CD8-positive, alpha-beta memory T cell (primary cell): Measurements from ENCODE around the gene CEP72. TPM values are rescaled to one million over a fixed set of nuclear protein-coding genes. Genes with fewer than 3 reads are reported as not detected.
"Not testable (repeated sequence)": the region's sequence is repeated elsewhere in the genome, so short reads cannot be mapped to it uniquely, and the experiment has no call there.

Experiments
- CTCF ChIA-PET: fragments of 350-600 bp; sonication (Branson Sonifier 250); formaldehyde crosslinking; loops from one replicate; lab custom pipeline; 2021; ENCODE audit warnings: antibody characterized with exemption; lab: Charles Lee
- POLR2A ChIA-PET: fragments of 350-600 bp; sonication (Branson Sonifier 250); formaldehyde crosslinking; loops from one replicate; lab custom pipeline; 2021; ENCODE audit warnings: antibody characterized with exemption; lab: Charles Lee
- DNase-seq, 5 donors: peaks; one replicate each; pipeline versions ENCODE4 v3.0.0 to v3.0.0-alpha.2; 2020 to 2022; ENCODE audit warnings: mixed read lengths in 1 of 5
- H3K27ac ChIP-seq: one replicate; pipeline ENCODE4 v1.7.0; 2013; ENCODE audit warnings: low read depth, mild to moderate bottlenecking, low read length, moderate library complexity
- H3K27me3 ChIP-seq: 2 replicates; pipeline ENCODE4 v1.7.0; 2013; ENCODE audit warnings: low read length, mild to moderate bottlenecking; ENCODE audit not compliant: insufficient read depth, poor library complexity, severe bottlenecking
- H3K36me3 ChIP-seq: 2 replicates; pipeline ENCODE4 v1.7.0; 2013; ENCODE audit warnings: mild to moderate bottlenecking, low read length, moderate library complexity; ENCODE audit not compliant: insufficient read depth
- H3K4me1 ChIP-seq: 2 replicates; pipeline ENCODE4 v1.7.0; 2013; ENCODE audit warnings: mild to moderate bottlenecking, low read length, moderate library complexity; ENCODE audit not compliant: insufficient read depth
- H3K4me3 ChIP-seq: 2 replicates; pipeline ENCODE4 v1.7.0; 2013; ENCODE audit warnings: mild to moderate bottlenecking, low read length
- H3K9me3 ChIP-seq: 2 replicates; pipeline ENCODE4 v1.7.0; 2013; ENCODE audit warnings: mild to moderate bottlenecking, low read length
- H3K27ac Mint-ChIP-seq, 8 donors: one replicate each; pipeline ENCODE4 v1.8.0; 2020 to 2021; ENCODE audit warnings: mixed read lengths in 8 of 8, mild to moderate bottlenecking in 6 of 8, inconsistent platforms in 3 of 8, moderate library complexity in 3 of 8
- H3K27me3 Mint-ChIP-seq, 2 donors: one replicate each; pipeline ENCODE4 v1.8.0; 2020 to 2021; ENCODE audit warnings: mixed read lengths in 2 of 2, mild to moderate bottlenecking in 1 of 2, moderate library complexity in 1 of 2
- H3K36me3 Mint-ChIP-seq, 3 donors: one replicate each; pipeline ENCODE4 v1.8.0; 2020 to 2021; ENCODE audit warnings: mixed read lengths in 3 of 3, inconsistent platforms in 1 of 3, mild to moderate bottlenecking in 1 of 3
- H3K4me1 Mint-ChIP-seq, 3 donors: one replicate each; pipeline ENCODE4 v1.8.0; 2020 to 2021; ENCODE audit warnings: mixed read lengths in 3 of 3, inconsistent platforms in 1 of 3, mild to moderate bottlenecking in 1 of 3
- H3K4me3 Mint-ChIP-seq, 7 donors: one replicate each; pipeline ENCODE4 v1.8.0; 2020 to 2021; ENCODE audit warnings: mixed read lengths in 7 of 7, mild to moderate bottlenecking in 6 of 7, moderate library complexity in 4 of 7, inconsistent platforms in 2 of 7
- H3K9me3 Mint-ChIP-seq, 5 donors: one replicate each; pipeline ENCODE4 v1.8.0; 2020 to 2022; ENCODE audit warnings: mixed read lengths in 5 of 5, mild to moderate bottlenecking in 3 of 5, moderate library complexity in 2 of 5, inconsistent platforms in 1 of 5
- polyA plus RNA-seq: library from polyadenylated mRNA; unstranded; fragments of 300-500 nt; fragmentation: Illumina TruSeq; gene quantifications from one replicate; pipeline ENCODE4 v1.2.3, GENCODE V29; 2021
- total RNA-seq, 2 experiments: library from RNA; stranded (reverse); gene quantifications; one replicate each; pipeline ENCODE4 v1.2.3, GENCODE V29; 2021

CEP72 gene
- total and polyA plus RNA-seq, 3 experiments from 2014 or later = 4.2 to 21.0 (median 20.0) TPM

DNA sequence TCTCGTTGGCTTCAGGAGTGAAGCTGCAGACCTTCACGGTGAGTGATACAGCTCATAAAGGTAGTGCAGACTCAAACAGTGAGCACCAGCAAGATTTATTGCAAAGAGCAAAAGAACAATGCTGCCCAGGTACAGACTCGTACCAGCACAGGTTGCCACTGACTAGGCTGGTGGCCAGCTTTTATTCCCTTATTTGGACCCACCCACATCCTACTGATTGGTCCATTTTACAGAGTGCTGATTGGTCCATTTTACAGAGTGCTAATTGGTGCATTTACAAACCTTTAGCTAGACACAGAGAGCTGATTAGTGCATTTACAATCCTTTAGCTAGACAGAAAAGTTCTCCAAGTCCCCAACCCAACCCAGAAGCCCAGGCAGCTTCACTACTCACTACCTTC is 29.7 kb upstream of the CEP72 start:
- Mint-ChIP-seq H3K9me3 (peaks cover 1 to 11% (median 2%) of the 10 kb centered on the region in 5 donors), H3K27me3 (peaks cover 23 to 49% of the 10 kb centered on the region in 2 donors)
- H3K9me3 ChIP-seq, H3K4me3 Mint-ChIP-seq, H3K27ac ChIP-seq, DNase-seq, H3K27me3 ChIP-seq, H3K4me1 Mint-ChIP-seq, POLR2A ChIA-PET, CTCF ChIA-PET, H3K4me1 ChIP-seq, H3K4me3 ChIP-seq, H3K27ac Mint-ChIP-seq, H3K36me3 ChIP-seq, H3K36me3 Mint-ChIP-seq: not testable (repeated sequence)

DNA sequence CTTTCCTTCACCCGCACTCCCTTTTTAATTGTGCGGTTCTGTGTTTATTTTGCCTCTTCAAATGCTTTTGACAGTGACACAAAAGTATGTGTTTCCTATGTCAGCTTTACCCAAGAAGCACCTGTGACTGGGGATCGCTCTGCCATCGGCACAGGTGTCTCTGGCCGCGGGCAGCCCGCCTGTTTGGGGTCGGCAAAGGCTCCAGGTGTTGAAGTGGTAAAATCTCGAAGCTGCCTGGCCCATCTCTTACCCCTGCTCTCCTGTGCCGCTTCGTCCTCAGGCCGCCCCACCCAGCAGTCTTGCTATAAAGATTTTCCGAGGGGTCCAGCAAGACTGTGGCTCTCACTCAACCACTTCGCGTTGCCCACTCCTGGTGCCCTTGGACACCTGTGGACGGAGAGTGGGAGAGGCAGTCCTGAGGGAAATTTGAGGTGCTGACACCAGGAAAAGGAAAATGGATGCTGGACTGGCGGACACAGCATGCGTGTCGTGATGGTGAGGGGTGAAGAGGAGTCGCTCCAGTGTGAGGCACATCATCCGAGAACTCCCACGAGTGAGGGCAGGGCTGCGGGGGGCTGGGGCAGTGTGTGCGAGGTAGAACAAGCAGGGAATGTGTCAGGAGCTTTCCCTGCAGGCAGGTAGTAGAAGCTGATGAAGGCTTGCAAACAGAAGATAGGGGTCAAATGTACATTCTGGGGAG is 29.1 kb upstream of the CEP72 start:
- Histone ChIP-seq H3K36me3 (no peaks in the 10 kb centered on the region), H3K9me3 (no peaks in the 10 kb centered on the region), H3K4me1 (no peaks in the 10 kb centered on the region), H3K27me3 (no peaks in the 10 kb centered on the region), H3K27ac (no peak overlapping the region), H3K4me3 (no peak overlapping the region)
- Mint-ChIP-seq H3K27ac (no peak overlapping the region), H3K36me3 (peaks cover 0 to 1% (median 0%) of the 10 kb centered on the region in 3 donors), H3K4me3 (no peak overlapping the region), H3K4me1 (no peaks in the 10 kb centered on the region), H3K9me3 (peaks cover 0 to 5% (median under 1%) of the 10 kb centered on the region in 5 donors), H3K27me3 (peaks cover 23 to 48% of the 10 kb centered on the region in 2 donors)
- DNase-seq = no peak
- ChIA-PET POLR2A (no interaction called here), CTCF (no interaction called here)

DNA sequence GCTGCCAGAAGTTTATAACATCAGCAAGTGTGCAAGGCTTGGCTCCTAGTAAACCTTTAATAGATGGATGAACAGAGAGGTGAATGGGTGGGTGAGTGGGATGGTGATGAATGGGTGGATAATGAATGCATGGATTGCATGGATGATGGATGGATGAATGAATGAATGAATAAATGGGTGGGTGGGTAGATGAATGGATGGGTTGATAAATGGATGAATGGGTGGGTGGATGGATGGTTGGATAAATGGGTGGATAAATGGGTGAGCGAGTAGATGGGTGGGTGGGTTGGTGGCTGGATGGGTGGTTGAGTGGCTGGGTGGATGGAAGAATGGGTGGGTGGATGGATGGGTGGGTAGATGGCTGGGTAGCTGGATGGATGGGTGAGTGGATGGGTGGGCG is 28.5 kb upstream of the CEP72 start:
- peaks cover 0 to 2% (median 0%) of the 10 kb centered on the region in 5 donors for H3K9me3 Mint-ChIP-seq
- POLR2A ChIA-PET = no interaction called here
- no peak overlapping the region for H3K4me3 Mint-ChIP-seq
- Histone ChIP-seq H3K9me3 (no peaks in the 10 kb centered on the region), H3K4me3 (no peak overlapping the region), H3K36me3 (no peaks in the 10 kb centered on the region), H3K4me1 (no peaks in the 10 kb centered on the region), H3K27me3 (no peaks in the 10 kb centered on the region), H3K27ac (no peak overlapping the region)
- H3K36me3 Mint-ChIP-seq = no peaks in the 10 kb centered on the region
- CTCF ChIA-PET = no interaction called here
- no peak for DNase-seq
- no peak overlapping the region for H3K27ac Mint-ChIP-seq
- no peaks in the 10 kb centered on the region for H3K4me1 Mint-ChIP-seq
- peaks cover 20 to 45% of the 10 kb centered on the region in 2 donors for H3K27me3 Mint-ChIP-seq

DNA sequence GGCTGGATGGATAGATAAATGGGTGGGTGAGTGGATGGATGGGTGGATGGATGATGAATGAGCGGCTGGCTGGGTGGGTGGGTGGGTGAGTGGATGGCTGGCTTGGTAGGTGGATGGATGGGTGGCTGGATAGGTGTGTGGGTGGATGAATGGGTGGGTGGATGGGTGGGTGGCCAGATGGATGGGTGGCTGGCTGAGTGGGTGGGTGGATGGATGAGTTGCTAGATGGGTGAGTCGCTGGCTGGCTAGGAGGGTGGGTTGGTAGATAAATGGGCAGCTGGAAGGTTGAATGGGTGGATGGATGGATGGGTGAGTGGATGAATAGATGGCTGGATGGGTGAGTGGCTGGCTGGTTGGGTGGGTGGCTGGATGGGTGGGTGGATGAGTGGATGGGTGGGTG is 27.9 kb upstream of the CEP72 start:
- Mint-ChIP-seq H3K9me3 (peaks cover 0 to 2% (median 0%) of the 10 kb centered on the region in 5 donors), H3K4me1 (no peaks in the 10 kb centered on the region), H3K27ac (no peak overlapping the region), H3K4me3 (no peak overlapping the region), H3K36me3 (no peaks in the 10 kb centered on the region), H3K27me3 (peaks cover 19 to 39% of the 10 kb centered on the region in 2 donors)
- DNase-seq = no peak
- POLR2A ChIA-PET = no interaction called here
- no peak overlapping the region for H3K27ac ChIP-seq
- no peaks in the 10 kb centered on the region for H3K9me3 ChIP-seq
- H3K36me3 ChIP-seq = no peaks in the 10 kb centered on the region
- H3K27me3 ChIP-seq = no peaks in the 10 kb centered on the region
- no peaks in the 10 kb centered on the region for H3K4me1 ChIP-seq
- CTCF ChIA-PET = no interaction called here
- no peak overlapping the region for H3K4me3 ChIP-seq

DNA sequence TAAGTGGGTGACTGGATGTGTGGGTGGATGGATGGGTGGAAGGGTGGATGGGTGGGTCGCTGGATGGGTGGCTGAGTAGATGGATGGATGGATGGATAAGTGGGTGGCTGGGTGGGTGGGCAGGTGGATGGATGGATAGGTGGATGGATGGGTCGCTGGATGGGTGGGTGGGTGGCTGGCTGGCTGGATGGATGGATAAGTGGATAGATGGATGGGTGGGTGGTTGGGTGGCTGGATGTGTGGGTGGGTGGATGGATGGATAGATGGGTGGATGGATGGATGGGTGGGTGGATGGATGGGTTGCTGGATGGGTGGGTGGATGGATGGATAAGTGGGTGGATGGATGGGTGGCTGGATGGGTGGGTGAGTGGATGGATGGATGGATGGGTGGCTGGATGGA is 27.3 kb upstream of the CEP72 start:
- no peak overlapping the region for H3K27ac ChIP-seq
- peaks cover 0 to 2% (median 0%) of the 10 kb centered on the region in 5 donors for H3K9me3 Mint-ChIP-seq
- H3K9me3 ChIP-seq = no peaks in the 10 kb centered on the region
- H3K4me1 Mint-ChIP-seq = no peaks in the 10 kb centered on the region
- H3K27me3 ChIP-seq = no peaks in the 10 kb centered on the region
- no peaks in the 10 kb centered on the region for H3K4me1 ChIP-seq
- H3K27ac Mint-ChIP-seq = no peak overlapping the region
- no peaks in the 10 kb centered on the region for H3K36me3 Mint-ChIP-seq
- H3K4me3 Mint-ChIP-seq = no peak overlapping the region
- ChIA-PET POLR2A (no interaction called here), CTCF (no interaction called here)
- peaks cover 17 to 41% of the 10 kb centered on the region in 2 donors for H3K27me3 Mint-ChIP-seq
- no peaks in the 10 kb centered on the region for H3K36me3 ChIP-seq
- H3K4me3 ChIP-seq = no peak overlapping the region
- DNase-seq = no peak

DNA sequence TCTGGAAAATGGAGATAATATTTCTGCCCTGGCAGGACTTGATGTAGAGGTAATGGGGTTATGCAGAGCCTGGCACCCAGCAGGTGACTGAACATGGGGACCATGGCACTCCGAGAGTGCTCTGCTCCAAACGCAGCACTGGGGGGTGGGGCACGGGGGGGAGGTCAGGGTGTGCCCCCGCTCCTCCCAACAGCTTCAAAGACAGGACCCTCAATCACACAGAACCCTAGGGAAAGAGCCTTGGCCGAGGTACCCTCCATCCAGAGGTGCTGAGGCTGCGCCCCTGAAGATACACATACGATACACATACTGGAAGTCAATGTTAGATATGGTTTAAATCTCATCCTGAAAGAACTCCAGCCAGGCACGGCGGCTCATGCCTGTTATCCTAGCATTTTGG is 26.6 kb upstream of the CEP72 start:
- DNase-seq = no peak
- POLR2A ChIA-PET = no interaction called here
- H3K9me3 Mint-ChIP-seq = peaks cover 0 to 2% (median 0%) of the 10 kb centered on the region in 5 donors
- H3K4me3 Mint-ChIP-seq = no peak overlapping the region
- no peaks in the 10 kb centered on the region for H3K4me1 ChIP-seq
- no peaks in the 10 kb centered on the region for H3K4me1 Mint-ChIP-seq
- no peaks in the 10 kb centered on the region for H3K36me3 ChIP-seq
- CTCF ChIA-PET = no interaction called here
- H3K27ac ChIP-seq = no peak overlapping the region
- H3K9me3 ChIP-seq = no peaks in the 10 kb centered on the region
- no peak overlapping the region for H3K27ac Mint-ChIP-seq
- H3K36me3 Mint-ChIP-seq = no peaks in the 10 kb centered on the region
- peaks cover 4% of the 10 kb centered on the region for H3K27me3 ChIP-seq
- H3K27me3 Mint-ChIP-seq = peaks cover 19 to 40% of the 10 kb centered on the region in 2 donors
- no peak overlapping the region for H3K4me3 ChIP-seq

DNA sequence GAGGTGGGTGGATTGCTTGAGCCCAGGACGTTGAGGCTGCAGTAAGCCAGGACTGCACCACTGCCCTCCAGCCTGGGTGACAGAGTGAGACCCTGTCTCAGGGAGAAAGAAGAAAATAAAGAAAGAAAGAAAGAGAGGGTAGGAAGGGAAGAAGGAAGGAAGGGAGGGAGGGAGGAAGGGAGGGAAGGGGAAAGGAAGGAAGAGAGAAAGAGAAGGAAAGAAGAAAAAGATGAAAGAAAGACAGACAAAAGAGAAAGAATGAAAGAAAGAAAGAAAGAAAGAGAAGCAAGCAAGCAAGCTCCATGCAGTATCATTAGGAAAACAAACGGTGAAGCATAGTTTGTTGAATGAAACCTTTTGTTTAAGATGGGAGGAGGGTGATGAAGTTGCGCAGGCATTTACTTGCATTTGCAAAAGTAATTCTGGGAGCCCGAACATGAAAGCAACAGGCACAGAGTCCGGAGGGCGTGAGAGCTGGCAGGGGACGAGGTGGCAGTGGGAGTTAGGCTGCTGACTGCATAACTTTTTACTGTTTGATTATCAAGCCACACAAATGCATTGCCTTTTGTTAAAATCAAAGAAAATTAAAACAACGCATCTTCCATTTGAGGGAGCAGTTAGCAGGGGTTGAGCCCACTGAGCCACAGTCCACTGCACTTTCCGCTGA is 26.0 kb upstream of the CEP72 start:
- peaks cover 0 to 2% (median 0%) of the 10 kb centered on the region in 5 donors for H3K9me3 Mint-ChIP-seq
- Histone ChIP-seq H3K27ac (no peak overlapping the region), H3K27me3 (peaks cover 7% of the 10 kb centered on the region), H3K4me1 (no peaks in the 10 kb centered on the region), H3K36me3 (no peaks in the 10 kb centered on the region), H3K4me3 (no peak overlapping the region), H3K9me3 (no peaks in the 10 kb centered on the region)
- no peak overlapping the region for H3K4me3 Mint-ChIP-seq
- no peak for DNase-seq
- H3K36me3 Mint-ChIP-seq = no peaks in the 10 kb centered on the region
- H3K27ac Mint-ChIP-seq = no peak overlapping the region
- ChIA-PET POLR2A (no interaction called here), CTCF (no interaction called here)
- peaks cover 19 to 40% of the 10 kb centered on the region in 2 donors for H3K27me3 Mint-ChIP-seq
- H3K4me1 Mint-ChIP-seq = no peaks in the 10 kb centered on the region

DNA sequence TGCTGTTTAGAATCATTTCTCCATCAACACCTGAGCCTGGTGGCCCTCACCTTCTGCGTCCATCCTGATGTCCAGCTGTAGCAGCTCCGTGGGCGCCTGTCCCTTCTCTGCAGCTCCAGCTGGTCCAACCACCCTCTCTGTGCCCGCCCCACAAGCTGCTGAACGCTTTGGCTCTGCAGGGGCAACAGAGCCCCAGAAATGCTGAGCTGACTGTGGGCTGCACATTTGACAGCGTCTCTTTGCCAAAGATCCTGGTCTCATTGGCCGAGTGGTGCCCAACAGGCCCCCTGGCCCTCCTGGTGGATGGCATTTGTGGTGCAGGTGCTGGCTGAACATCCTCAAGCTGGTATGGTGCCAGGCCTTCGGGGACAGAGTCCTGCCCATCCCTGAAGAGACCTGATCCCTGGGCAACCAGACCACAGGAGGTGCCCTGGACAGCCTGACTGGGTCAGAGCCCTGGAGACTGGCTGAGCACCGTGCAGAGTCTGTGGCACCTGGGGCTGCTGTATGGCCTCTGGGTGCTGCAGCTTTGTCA is 25.3 kb upstream of the CEP72 start:
- H3K36me3 Mint-ChIP-seq = no peaks in the 10 kb centered on the region
- Histone ChIP-seq H3K36me3 (no peaks in the 10 kb centered on the region), H3K9me3 (no peaks in the 10 kb centered on the region), H3K27ac (no peak overlapping the region), H3K4me3 (no peak overlapping the region), H3K27me3 (peaks cover 7% of the 10 kb centered on the region), H3K4me1 (no peaks in the 10 kb centered on the region)
- no peak overlapping the region for H3K4me3 Mint-ChIP-seq
- no peaks in the 10 kb centered on the region for H3K4me1 Mint-ChIP-seq
- no peak overlapping the region for H3K27ac Mint-ChIP-seq
- no peak for DNase-seq
- POLR2A ChIA-PET = no interaction called here
- CTCF ChIA-PET = no interaction called here
- H3K9me3 Mint-ChIP-seq = peaks cover 0 to 2% (median 0%) of the 10 kb centered on the region in 5 donors
- H3K27me3 Mint-ChIP-seq = peaks cover 17 to 42% of the 10 kb centered on the region in 2 donors
